Psoas muscle (tissue), 8 donors: ENCODE measurements around the gene TSPAN32. TPM values are rescaled to one million over a fixed set of nuclear protein-coding genes. Genes with fewer than 3 reads are reported as not detected.

ENCODE experiments used
- ATAC-seq, 4 donors: fragments of 200-7000 bp; cut with Tn5 transposase; one replicate each; pipeline ENCODE4 v1.9.1; 2020; ENCODE audit warnings: moderate library complexity in 3 of 4, mild to moderate bottlenecking in 2 of 4
- DNase-seq, 2 donors: peaks; one replicate each; pipeline ENCODE4 v3.0.0-alpha.2; 2020
- H3K27ac ChIP-seq: fragments of 200-600 bp; one replicate; pipeline ENCODE4 v1.8.0; 2022
- H3K27me3 ChIP-seq, 3 donors: fragments of 200-600 bp in 1 of 3; one replicate each; pipeline versions ENCODE4 v1.6.1 to v1.8.0; 2013 to 2022; ENCODE audit warnings: low read length in 2 of 3, mild to moderate bottlenecking in 2 of 3, moderate library complexity in 1 of 3; ENCODE audit not compliant: insufficient read depth in 3 of 3
- H3K36me3 ChIP-seq, 2 donors: fragments of 200-600 bp in 1 of 2; one replicate each; pipeline versions ENCODE4 v1.6.1 to v1.8.0; 2013 to 2022; ENCODE audit warnings: low read depth in 1 of 2, mild to moderate bottlenecking in 1 of 2, moderate library complexity in 1 of 2; ENCODE audit not compliant: insufficient read depth in 1 of 2
- H3K4me1 ChIP-seq: fragments of 200-600 bp; one replicate; pipeline ENCODE4 v1.8.0; 2022
- H3K4me3 ChIP-seq: fragments of 200-600 bp; one replicate; pipeline ENCODE4 v1.8.0; 2022; ENCODE audit warnings: mild to moderate bottlenecking
- H3K9me3 ChIP-seq: fragments of 200-600 bp; one replicate; pipeline ENCODE4 v1.8.0; 2022
- WGBS, 3 donors: extraction: QIAGEN DNeasy Blood & Tissue Kit; methylation state at CpG; one replicate each; pipeline versions ENCODE4 v1.1.6 to v1.1.7; 2013; 5-methylcytosine and 5-hydroxymethylcytosine counted together
- intact Hi-C, 2 donors: fragments of 100-400 bp; cut with DNase I; formaldehyde crosslinking; loops; one replicate each; pipeline versions ENCODE4 v1.11.0 to v1.14.2; 2022
- polyA plus RNA-seq, 3 donors: library from polyadenylated mRNA; stranded (reverse); fragments of 200-250 nt; gene quantifications; one replicate each; pipeline ENCODE4 v1.2.3, GENCODE V29; 2013
- total RNA-seq, 4 donors: library from RNA; stranded (reverse); fragmentation: NEBNext Ultra II Directional in 2 of 4; extraction: Animal tissue kit (Norgen Biotek cat#: 25700) in 2 of 4; gene quantifications; one replicate each; pipeline versions ENCODE4 v1.2.1 to v1.2.4, GENCODE V29; 2021 to 2023
- TF ChIP-seq, protein P1 (sequence below): fragments of 200-600 bp; IDR thresholded peaks from one replicate; pipeline ENCODE4 v1.8.0; 2022; ENCODE audit warnings: antibody characterized with exemption
- donor health status: healthy with polysubstance abuse.
- donor health status: DM: no; HTN: no; CAD: no; lungs with moderate emphysema.
- donor health status: Bipolar disorder and iron deficiency.
- donor health status: healthy.
- donor health status: DM: yes; HTN: yes; CAD: no.
- donor health status: DM: no; HTN: no; CAD: no.
- donor health status: DM: no; HTN: no; CAD: no.
- donor health status: DM: yes; HTN: yes; CAD: no.

The TSPAN32 gene
- total and polyA plus RNA-seq, 7 donors, result 0.04 to 0.56 (median 0.21) TPM; not detected in 1

DNA sequence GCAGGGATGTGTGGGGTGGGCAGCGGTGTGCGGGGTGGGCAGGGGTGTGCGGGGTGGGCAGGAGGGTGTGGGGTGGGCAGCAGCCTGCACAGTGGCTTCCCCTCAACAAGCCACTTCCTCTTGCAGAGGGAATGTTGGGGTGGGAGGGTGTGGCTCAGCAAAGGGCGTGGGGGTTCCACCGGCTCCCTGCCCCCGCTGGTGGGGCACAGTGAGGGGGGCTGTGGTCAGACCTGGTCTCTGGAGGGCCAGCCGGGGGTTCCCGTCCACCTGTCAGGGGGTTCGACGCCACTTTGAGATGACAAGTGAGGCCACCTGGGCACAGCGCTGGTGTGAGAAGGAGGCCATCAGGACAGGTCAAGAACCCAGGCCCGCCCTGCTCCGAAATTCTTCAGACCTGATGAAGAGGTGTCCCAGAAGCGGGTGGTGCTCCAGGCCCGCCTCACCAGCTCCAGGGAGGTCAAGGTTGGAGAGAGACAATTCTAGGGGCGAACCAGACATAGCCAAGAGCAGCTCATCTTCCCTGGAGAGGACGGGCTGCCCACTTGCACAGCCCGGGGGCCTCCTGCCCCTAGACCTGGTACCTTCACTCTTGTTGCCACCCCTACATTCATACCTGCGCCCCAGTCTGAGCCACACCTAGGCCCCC is 1.4 kb upstream of the TSPAN32 start:
- TF ChIP-seq, protein P1, sequence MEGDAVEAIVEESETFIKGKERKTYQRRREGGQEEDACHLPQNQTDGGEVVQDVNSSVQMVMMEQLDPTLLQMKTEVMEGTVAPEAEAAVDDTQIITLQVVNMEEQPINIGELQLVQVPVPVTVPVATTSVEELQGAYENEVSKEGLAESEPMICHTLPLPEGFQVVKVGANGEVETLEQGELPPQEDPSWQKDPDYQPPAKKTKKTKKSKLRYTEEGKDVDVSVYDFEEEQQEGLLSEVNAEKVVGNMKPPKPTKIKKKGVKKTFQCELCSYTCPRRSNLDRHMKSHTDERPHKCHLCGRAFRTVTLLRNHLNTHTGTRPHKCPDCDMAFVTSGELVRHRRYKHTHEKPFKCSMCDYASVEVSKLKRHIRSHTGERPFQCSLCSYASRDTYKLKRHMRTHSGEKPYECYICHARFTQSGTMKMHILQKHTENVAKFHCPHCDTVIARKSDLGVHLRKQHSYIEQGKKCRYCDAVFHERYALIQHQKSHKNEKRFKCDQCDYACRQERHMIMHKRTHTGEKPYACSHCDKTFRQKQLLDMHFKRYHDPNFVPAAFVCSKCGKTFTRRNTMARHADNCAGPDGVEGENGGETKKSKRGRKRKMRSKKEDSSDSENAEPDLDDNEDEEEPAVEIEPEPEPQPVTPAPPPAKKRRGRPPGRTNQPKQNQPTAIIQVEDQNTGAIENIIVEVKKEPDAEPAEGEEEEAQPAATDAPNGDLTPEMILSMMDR, result no peak

DNA sequence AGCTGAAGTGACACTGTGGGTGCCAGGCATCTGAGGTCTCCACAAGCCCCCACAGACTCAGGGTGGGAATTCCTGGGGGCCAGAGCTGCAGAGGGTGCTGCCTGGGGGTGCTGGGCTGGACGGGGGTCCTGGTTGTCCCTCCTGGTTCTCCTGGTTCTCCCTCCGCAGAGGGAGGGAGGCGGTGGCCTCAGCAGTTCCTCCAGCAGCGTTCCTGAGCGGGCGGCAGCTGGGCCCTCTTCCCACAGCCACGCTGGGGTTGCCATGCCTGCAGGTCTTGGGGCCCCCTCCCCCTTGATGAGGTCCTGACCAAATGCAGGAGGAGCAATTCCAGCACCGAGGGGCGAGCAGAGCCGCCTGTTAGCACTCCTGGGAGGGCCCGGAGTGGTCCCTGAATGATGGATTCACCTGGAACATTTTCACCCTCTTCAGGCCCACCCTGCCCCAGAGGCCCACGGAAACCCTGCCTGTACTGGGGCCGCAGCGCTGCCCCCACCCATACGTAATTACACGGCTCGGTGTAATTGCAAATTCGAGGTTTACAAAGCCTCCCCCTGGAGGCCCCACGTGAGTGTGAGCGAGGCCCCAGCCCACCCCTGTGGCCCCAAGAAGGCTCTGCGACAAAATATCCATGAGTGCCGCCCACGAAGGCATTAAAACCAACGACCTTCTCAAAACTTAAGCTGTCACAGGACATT is 730 bp upstream of the TSPAN32 start:
- no peak overlapping the region for H3K27ac ChIP-seq
- TF ChIP-seq, protein P1, result no peak
- H3K4me3 ChIP-seq, result no peak overlapping the region
- H3K9me3 ChIP-seq, result no peaks in the 10 kb centered on the region
- WGBS, 3 donors, result 64 to 66% (median 66%) methylated on average over 22 to 24 of the region's 24 CpGs
- H3K36me3 ChIP-seq, result no peaks in the 10 kb centered on the region
- H3K4me1 ChIP-seq, result peaks cover 7% of the 10 kb centered on the region
- DNase-seq (peak in 1 of 2 donors; percentile 44), ATAC-seq (no peak)
- peaks cover 0 to 11% (median 1%) of the 10 kb centered on the region in 3 donors for H3K27me3 ChIP-seq
- intact Hi-C loops, result loop anchor here in 1 of 2 donors (10.0 kb wide), 2 partner anchors 106 to 594 kb away; no protein-coding TSS in a partner anchor

More for the DNA sequence above, 1.4 kb upstream of the TSPAN32 start:
- Histone ChIP-seq H3K4me3 (no peak overlapping the region), H3K9me3 (no peaks in the 10 kb centered on the region), H3K4me1 (peaks cover 4% of the 10 kb centered on the region), H3K36me3 (no peaks in the 10 kb centered on the region), H3K27ac (no peak overlapping the region), H3K27me3 (peaks cover 0 to 11% (median 1%) of the 10 kb centered on the region in 3 donors)
- peak in 1 of 2 donors; percentile 47 for DNase-seq
- ATAC-seq, result no peak
- WGBS, 3 donors, result 79 to 83% (median 82%) methylated on average over 16 to 19 of the region's 19 CpGs
- intact Hi-C loops, result loop anchor here in 1 of 2 donors (10.0 kb wide), 2 partner anchors 106 to 594 kb away; no protein-coding TSS in a partner anchor

DNA sequence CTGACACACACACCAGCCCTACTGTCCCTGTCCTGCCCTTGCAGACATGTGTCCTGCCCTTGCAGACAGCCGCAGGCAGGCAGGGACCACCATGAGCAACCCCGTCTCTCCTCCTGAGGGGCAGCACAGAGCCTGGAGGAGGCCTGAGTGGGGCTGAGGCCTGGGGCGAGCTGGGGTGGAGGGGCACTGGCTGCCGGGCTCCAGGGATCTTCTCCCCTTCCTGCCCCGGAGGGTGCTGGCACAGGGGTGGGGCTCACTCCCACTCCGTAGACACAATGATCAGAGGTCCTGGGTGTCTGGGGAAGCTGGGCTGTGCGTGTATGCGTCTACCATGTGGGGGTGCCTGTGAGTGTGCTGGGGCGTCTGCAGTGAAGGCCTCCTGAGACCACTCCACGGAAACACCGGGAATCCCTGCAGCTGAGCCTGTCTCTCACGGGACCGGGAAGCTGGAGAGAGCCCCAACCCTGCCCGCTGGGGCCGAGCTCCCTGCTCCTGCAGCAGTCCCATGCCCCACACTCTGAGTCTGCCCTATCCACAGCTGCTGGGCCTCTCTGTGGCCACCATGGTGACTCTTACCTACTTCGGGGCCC is 588 bp downstream of the TSPAN32 start:
- Histone ChIP-seq H3K27ac (no peak overlapping the region), H3K4me3 (no peak overlapping the region), H3K36me3 (no peaks in the 10 kb centered on the region), H3K4me1 (peaks cover 7% of the 10 kb centered on the region), H3K9me3 (no peaks in the 10 kb centered on the region), H3K27me3 (peaks cover 0 to 3% (median 0%) of the 10 kb centered on the region in 3 donors)
- TF ChIP-seq, protein P1, result no peak
- 50 to 75% (median 56%) methylated on average over 14 to 16 of the region's 16 CpGs for WGBS, 3 donors
- intact Hi-C loops, result loop anchor here in 1 of 2 donors (10.0 kb wide), 2 partner anchors 108 to 592 kb away; no protein-coding TSS in a partner anchor
- no peak for ATAC-seq
- peak in 1 of 2 donors; percentile 52 for DNase-seq

GRCh38 chr11:2302896-2303626 is 1.2 kb downstream of the TSPAN32 start:
- DNase-seq (peak in 1 of 2 donors; percentile 54), ATAC-seq (no peak)
- TF ChIP-seq, protein P1, result no peak
- H3K9me3 ChIP-seq, result no peaks in the 10 kb centered on the region
- H3K4me1 ChIP-seq, result peaks cover 7% of the 10 kb centered on the region
- intact Hi-C loops, result loop anchor here in 1 of 2 donors (10.0 kb wide), 2 partner anchors 108 to 592 kb away; no protein-coding TSS in a partner anchor
- no peak overlapping the region for H3K4me3 ChIP-seq
- no peaks in the 10 kb centered on the region for H3K36me3 ChIP-seq
- WGBS, 3 donors, result 48 to 56% (median 53%) methylated on average over 15 to 18 of the region's 18 CpGs
- no peak overlapping the region for H3K27ac ChIP-seq
- H3K27me3 ChIP-seq, result no peaks in the 10 kb centered on the region
